ENCODE data around the gene TBK1.

- no peak for TF ChIP-seq TAF1 (IDR thresholded peaks at IDR 0.05; ENCODE audit: borderline replicate concordance, low read depth, low read length)
- TF ChIP-seq POLR2A (IDR thresholded peaks at IDR 0.05; ENCODE audit: low read depth, low read length): no peak
- TF ChIP-seq POLR2AphosphoS5 (IDR thresholded peaks at IDR 0.05; ENCODE audit: low read depth, low read length): no peak
Observed at GRCh38 chr12:64457466-64457865, 5.5 kb downstream of the TBK1 start.

Measured in GM12892 (cell line).